Measurements from ENCODE around the gene SEZ6.

- no peak for TF ChIP-seq CTCF (IDR thresholded peaks at IDR 0.05)
- no peak for TF ChIP-seq EZH2 (IDR thresholded peaks at IDR 0.05; ENCODE audit: borderline replicate concordance, insufficient read depth, low read depth, low read length, poor library complexity, severe bottlenecking)
These were observed 3.0 kb downstream of the SEZ6 start for GRCh38 chr17:29002811-29003210.
